ENCODE results near the gene FOXP1. TPM values are rescaled to one million over a fixed set of nuclear protein-coding genes. Genes with fewer than 3 reads are reported as not detected.

Gene FOXP1
- total and polyA plus RNA-seq, 2 of the 8 experiments (the other 6 are each of a cell fraction or from before 2014, with no cell fraction given): 13.9 to 25.4 TPM

- TF ChIP-seq, protein P1, sequence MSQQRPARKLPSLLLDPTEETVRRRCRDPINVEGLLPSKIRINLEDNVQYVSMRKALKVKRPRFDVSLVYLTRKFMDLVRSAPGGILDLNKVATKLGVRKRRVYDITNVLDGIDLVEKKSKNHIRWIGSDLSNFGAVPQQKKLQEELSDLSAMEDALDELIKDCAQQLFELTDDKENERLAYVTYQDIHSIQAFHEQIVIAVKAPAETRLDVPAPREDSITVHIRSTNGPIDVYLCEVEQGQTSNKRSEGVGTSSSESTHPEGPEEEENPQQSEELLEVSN (IDR thresholded peaks at IDR 0.05): no peak
- TF ChIP-seq KDM5A (IDR thresholded peaks at IDR 0.05; ENCODE audit: low read length) (no peak), BCL11A (IDR thresholded peaks at IDR 0.05; ENCODE audit: low read depth in 2 of 2, low read length in 2 of 2) (no peak), BRCA1 (IDR thresholded peaks at IDR 0.05; ENCODE audit: low read depth, low read length) (no peak), SAP30 (IDR thresholded peaks at IDR 0.05; ENCODE audit: insufficient read depth, insufficient replicate concordance, low read length) (no peak)
Measured at GRCh38 chr3:71421820-71422566, 161.5 kb downstream of the FOXP1 start (continued).

Measured in H1 (cell line).